GM19240 (cell line): ENCODE results near the gene PARD3B.
"Not testable (repeated sequence)": the region's sequence is repeated elsewhere in the genome, so short reads cannot be mapped to it uniquely, and the experiment has no call there.

ENCODE experiments used
- DNase-seq: peaks from one replicate; pipeline ENCODE4 v3.0.0; 2011; ENCODE audit warnings: low spot score; ENCODE audit not compliant: insufficient read length

PARD3B gene

GRCh38 chr2:205188239-205189138 is 643.2 kb downstream of the PARD3B start:
- DNase-seq: no peak

- no peak for DNase-seq
Measured at GRCh38 chr2:205189301-205189700, 644.0 kb downstream of the PARD3B start.

- DNase-seq: no peak
Measured at GRCh38 chr2:205190528-205190927, 645.3 kb downstream of the PARD3B start.

GRCh38 chr2:205193125-205193835 is 648.0 kb downstream of the PARD3B start:
- DNase-seq: no peak

- DNase-seq: no peak
Measured at GRCh38 chr2:205193836-205194228, 648.6 kb downstream of the PARD3B start.

GRCh38 chr2:205197468-205198139 is 652.3 kb downstream of the PARD3B start:
- DNase-seq: no peak

GRCh38 chr2:205198140-205198525 is 652.9 kb downstream of the PARD3B start:
- DNase-seq: no peak

- no peak for DNase-seq
Measured at GRCh38 chr2:205199165-205199850, 654.0 kb downstream of the PARD3B start.

- DNase-seq: no peak
Measured at GRCh38 chr2:205210494-205210893, 665.2 kb downstream of the PARD3B start.

GRCh38 chr2:205212357-205212756 is 667.1 kb downstream of the PARD3B start:
- DNase-seq: no peak

GRCh38 chr2:205216092-205216491 is 670.8 kb downstream of the PARD3B start:
- DNase-seq: no peak

GRCh38 chr2:205216580-205216979 is 671.3 kb downstream of the PARD3B start:
- DNase-seq: no peak

- DNase-seq: no peak
Measured at GRCh38 chr2:205217004-205217403, 671.7 kb downstream of the PARD3B start.

GRCh38 chr2:205218056-205218455 is 672.8 kb downstream of the PARD3B start:
- DNase-seq: no peak

- DNase-seq: not testable (repeated sequence)
Measured at GRCh38 chr2:205218816-205219215, 673.5 kb downstream of the PARD3B start.

GRCh38 chr2:205220559-205220958 is 675.3 kb downstream of the PARD3B start:
- no peak for DNase-seq

- DNase-seq: no peak
Measured at GRCh38 chr2:205232086-205232485, 686.8 kb downstream of the PARD3B start.

GRCh38 chr2:205235434-205235833 is 690.2 kb downstream of the PARD3B start:
- DNase-seq: no peak

- no peak for DNase-seq
Measured at GRCh38 chr2:205237524-205237923, 692.2 kb downstream of the PARD3B start.

- DNase-seq: no peak
Measured at GRCh38 chr2:205245001-205245400, 699.7 kb downstream of the PARD3B start.

GRCh38 chr2:205245652-205246051 is 700.4 kb downstream of the PARD3B start:
- no peak for DNase-seq
